Liver (tissue), 3 donors: Measurements from ENCODE around the gene GRM1.

Experiments
- ATF3 ChIP-seq: IDR thresholded peaks from 2 replicates; pipeline ENCODE4 v1.6.1; 2016; ENCODE audit warnings: antibody characterized with exemption
- CTCF ChIP-seq: fragments of 150-350 bp; IDR thresholded peaks from 2 replicates; pipeline ENCODE4 v1.5.1; 2017; ENCODE audit warnings: improper control_type of control experiment, low read depth, low read length; ENCODE audit not compliant: missing input control
- EGR1 ChIP-seq, 2 donors: IDR thresholded peaks; 2 replicates each; pipeline ENCODE4 v1.6.1; 2016 to 2018; ENCODE audit warnings: antibody characterized with exemption in 2 of 2, low read depth in 2 of 2
- FOXA1 ChIP-seq: IDR thresholded peaks from 2 replicates; pipeline ENCODE4 v1.6.1; 2016; ENCODE audit warnings: antibody characterized with exemption
- GABPA ChIP-seq, 2 donors: IDR thresholded peaks in 1 of 2; conservative IDR thresholded peaks in 1 of 2; 2 replicates each; pipeline ENCODE4 v1.6.1; 2016; ENCODE audit warnings: antibody characterized with exemption in 2 of 2, mild to moderate bottlenecking in 1 of 2, moderate library complexity in 1 of 2
- JUND ChIP-seq, 2 donors: IDR thresholded peaks; 2 replicates each; pipeline ENCODE4 v1.6.1; 2016; ENCODE audit warnings: antibody characterized with exemption in 2 of 2
- RAD21 ChIP-seq, 2 donors: IDR thresholded peaks; 2 replicates each; pipeline ENCODE4 v1.6.1; 2016; ENCODE audit warnings: antibody characterized with exemption in 2 of 2, mild to moderate bottlenecking in 2 of 2
- REST ChIP-seq: IDR thresholded peaks from 2 replicates; pipeline ENCODE4 v1.6.1; 2016; ENCODE audit warnings: antibody characterized with exemption, mild to moderate bottlenecking
- RXRA ChIP-seq, 2 donors: IDR thresholded peaks; 2 replicates each; pipeline ENCODE4 v1.6.1; 2017 to 2018; ENCODE audit warnings: antibody characterized with exemption in 2 of 2, mild to moderate bottlenecking in 1 of 2
- SP1 ChIP-seq: IDR thresholded peaks from 2 replicates; pipeline ENCODE4 v1.6.1; 2018; ENCODE audit warnings: antibody characterized with exemption, mild to moderate bottlenecking
- TAF1 ChIP-seq: conservative IDR thresholded peaks from 2 replicates; pipeline ENCODE4 v1.6.1; 2016; ENCODE audit warnings: antibody characterized with exemption, mild to moderate bottlenecking
- ZBTB33 ChIP-seq: IDR thresholded peaks from 2 replicates; pipeline ENCODE4 v1.6.1; 2016; ENCODE audit warnings: antibody characterized with exemption
- donor health status: healthy.
- donor health status: healthy.

- TF ChIP-seq JUND (IDR thresholded peaks at IDR 0.05), result no peak
- TF ChIP-seq CTCF, result no peak
- no peak for TF ChIP-seq GABPA (IDR thresholded peaks at IDR 0.05 in 1 of 2, conservative IDR thresholded peaks at IDR 0.05 in 1 of 2)
- no peak for TF ChIP-seq RXRA (IDR thresholded peaks at IDR 0.05)
- TF ChIP-seq RAD21 (IDR thresholded peaks at IDR 0.05), result no peak
- no peak for TF ChIP-seq SP1
- no peak for TF ChIP-seq EGR1 (IDR thresholded peaks at IDR 0.05; ENCODE audit: low read depth in 2 of 2)
- no peak for TF ChIP-seq ATF3
- TF ChIP-seq TAF1, result no peak
- TF ChIP-seq ZBTB33, result no peak
- no peak for TF ChIP-seq FOXA1
- TF ChIP-seq REST, result no peak
These were observed 148.9 kb downstream of the GRM1 start for GRCh38 chr6:146177785-146178184.
